ENCODE results near the gene EEF1A2.

The EEF1A2 gene

GRCh38 chr20:63468421-63468820 lies 30.5 kb downstream of the EEF1A2 start:
- Histone ChIP-seq H3K9ac (ENCODE audit: low read length) (no peak overlapping the region), H4K20me1 (ENCODE audit: insufficient read depth, low read length) (no peaks in the 10 kb centered on the region), H3K4me1 (ENCODE audit: low read length) (no peaks in the 10 kb centered on the region), H3K79me2 (ENCODE audit: low read length) (no peaks in the 10 kb centered on the region), H3K36me3 (replicated peaks; ENCODE audit: low read depth, low read length) (no peaks in the 10 kb centered on the region), H3K27ac (ENCODE audit: low read length) (no peak overlapping the region), H3K27me3 (ENCODE audit: low read depth, low read length) (peaks cover 7% of the 10 kb centered on the region), H3K9me3 (ENCODE audit: insufficient read depth, low read length) (no peaks in the 10 kb centered on the region), H3K4me2 (ENCODE audit: low read length) (no peak overlapping the region), H2AFZ (ENCODE audit: low read depth, low read length) (no peak overlapping the region), H3K4me3 (ENCODE audit: low read length) (no peak overlapping the region)
- TF ChIP-seq CTCF (IDR thresholded peaks at IDR 0.05; ENCODE audit: low read depth, low read length) (no peak), EZH2phosphoT487 (IDR thresholded peaks at IDR 0.05; ENCODE audit: low read depth) (no peak)

DNA sequence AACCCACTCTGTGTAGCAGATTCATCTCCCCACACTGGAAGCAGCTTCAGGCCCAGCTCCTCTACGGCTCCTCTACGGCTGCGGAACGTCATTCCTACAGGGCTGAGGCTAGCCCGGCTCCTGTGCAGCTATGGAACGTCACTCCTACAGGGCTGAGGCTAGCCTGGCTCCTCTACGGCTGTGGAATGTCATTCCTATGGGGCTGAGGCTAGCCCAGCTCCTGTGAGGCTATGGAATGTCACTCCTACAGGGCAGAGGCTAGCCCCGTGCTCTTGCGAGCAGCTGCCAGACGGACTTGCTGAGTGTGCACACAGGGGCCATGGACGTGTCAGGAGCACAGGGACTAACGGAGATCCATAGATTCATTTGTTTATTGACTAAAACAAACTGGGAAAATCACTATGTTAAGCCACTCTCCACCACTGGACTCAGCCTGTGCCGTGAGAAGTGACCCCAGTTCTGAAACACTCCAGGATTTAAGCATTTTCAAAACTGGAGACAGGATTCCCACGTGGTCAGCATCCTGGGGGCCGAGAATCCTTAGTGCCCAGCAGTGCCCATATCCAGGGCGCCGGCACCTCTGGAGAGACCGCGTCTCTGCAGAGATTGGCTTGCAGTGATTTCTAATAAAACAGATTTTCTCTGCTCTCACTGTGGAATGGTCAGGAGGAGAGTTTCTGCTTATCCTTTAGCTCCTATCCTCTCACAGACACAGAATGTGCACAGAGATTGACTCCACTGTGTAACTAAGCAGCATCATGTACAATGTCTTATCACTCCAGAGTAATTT lies 31.4 kb downstream of the EEF1A2 start:
- Histone ChIP-seq H3K4me3 (ENCODE audit: low read length) (no peak overlapping the region), H3K4me2 (ENCODE audit: low read length) (no peak overlapping the region), H3K27me3 (ENCODE audit: low read depth, low read length) (peaks cover 8% of the 10 kb centered on the region), H3K9ac (ENCODE audit: low read length) (no peak overlapping the region), H3K79me2 (ENCODE audit: low read length) (no peaks in the 10 kb centered on the region), H3K36me3 (replicated peaks; ENCODE audit: low read depth, low read length) (no peaks in the 10 kb centered on the region), H3K9me3 (ENCODE audit: insufficient read depth, low read length) (no peaks in the 10 kb centered on the region), H4K20me1 (ENCODE audit: insufficient read depth, low read length) (no peaks in the 10 kb centered on the region), H3K4me1 (ENCODE audit: low read length) (no peaks in the 10 kb centered on the region), H3K27ac (ENCODE audit: low read length) (no peak overlapping the region), H2AFZ (ENCODE audit: low read depth, low read length) (no peak overlapping the region)
- TF ChIP-seq CTCF (IDR thresholded peaks at IDR 0.05; ENCODE audit: low read depth, low read length), result no peak
- TF ChIP-seq EZH2phosphoT487 (IDR thresholded peaks at IDR 0.05; ENCODE audit: low read depth), result no peak

DNA sequence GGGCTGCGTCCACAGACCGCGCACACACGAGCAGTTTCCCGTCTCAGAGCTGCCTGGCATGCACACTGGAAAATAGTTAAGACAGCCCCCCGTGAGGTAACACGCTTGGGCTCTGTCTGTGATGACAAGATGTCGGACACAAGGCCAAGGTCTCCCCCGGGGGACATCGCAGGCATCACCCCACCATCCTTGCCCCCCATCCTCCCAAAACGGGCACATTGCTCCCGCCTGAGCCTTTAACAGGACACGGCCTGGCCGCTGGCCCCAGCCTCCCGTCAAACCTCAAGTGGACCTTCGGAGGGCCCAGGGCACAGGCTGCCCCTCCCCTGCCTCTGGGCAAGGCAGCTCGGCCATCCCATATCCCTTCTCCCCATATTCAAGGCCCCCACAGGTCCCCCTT lies 32.0 kb downstream of the EEF1A2 start:
- Histone ChIP-seq H3K9ac (ENCODE audit: low read length) (no peak overlapping the region), H3K4me1 (ENCODE audit: low read length) (no peaks in the 10 kb centered on the region), H3K4me3 (ENCODE audit: low read length) (no peak overlapping the region), H2AFZ (ENCODE audit: low read depth, low read length) (no peak overlapping the region), H3K27ac (ENCODE audit: low read length) (no peak overlapping the region), H3K4me2 (ENCODE audit: low read length) (no peak overlapping the region), H3K9me3 (ENCODE audit: insufficient read depth, low read length) (no peaks in the 10 kb centered on the region), H3K27me3 (ENCODE audit: low read depth, low read length) (peaks cover 8% of the 10 kb centered on the region), H3K79me2 (ENCODE audit: low read length) (no peaks in the 10 kb centered on the region), H3K36me3 (replicated peaks; ENCODE audit: low read depth, low read length) (no peaks in the 10 kb centered on the region), H4K20me1 (ENCODE audit: insufficient read depth, low read length) (no peaks in the 10 kb centered on the region)
- TF ChIP-seq EZH2phosphoT487 (IDR thresholded peaks at IDR 0.05; ENCODE audit: low read depth) (no peak), CTCF (IDR thresholded peaks at IDR 0.05; ENCODE audit: low read depth, low read length) (no peak)

- Histone ChIP-seq H3K4me2 (ENCODE audit: low read length) (no peak overlapping the region), H3K4me3 (ENCODE audit: low read length) (no peak overlapping the region), H3K27ac (ENCODE audit: low read length) (no peak overlapping the region), H3K4me1 (ENCODE audit: low read length) (no peaks in the 10 kb centered on the region), H3K9ac (ENCODE audit: low read length) (no peak overlapping the region), H3K36me3 (replicated peaks; ENCODE audit: low read depth, low read length) (no peaks in the 10 kb centered on the region), H4K20me1 (ENCODE audit: insufficient read depth, low read length) (no peaks in the 10 kb centered on the region), H3K27me3 (ENCODE audit: low read depth, low read length) (peaks cover 8% of the 10 kb centered on the region), H2AFZ (ENCODE audit: low read depth, low read length) (no peak overlapping the region), H3K79me2 (ENCODE audit: low read length) (no peaks in the 10 kb centered on the region), H3K9me3 (ENCODE audit: insufficient read depth, low read length) (no peaks in the 10 kb centered on the region)
- TF ChIP-seq EZH2phosphoT487 (IDR thresholded peaks at IDR 0.05; ENCODE audit: low read depth) (no peak), CTCF (IDR thresholded peaks at IDR 0.05; ENCODE audit: low read depth, low read length) (no peak)
Measured at GRCh38 chr20:63466250-63466825, 32.5 kb downstream of the EEF1A2 start.
